GM18508 (cell line): ENCODE measurements around the gene NCOA3.
"Not testable (repeated sequence)": the region's sequence is repeated elsewhere in the genome, so short reads cannot be mapped to it uniquely, and the experiment has no call there.

Experiments
- ATAC-seq: cut with Tn5 transposase; IDR thresholded peaks from one replicate; pipeline ENCODE4 v1.9.1; 2021; ENCODE audit warnings: moderate number of reproducible peaks; ENCODE audit not compliant: insufficient read depth, unreplicated experiment

Gene NCOA3

GRCh38 chr20:47466704-47467459 is 34.8 kb upstream of the NCOA3 start:
- ATAC-seq = no peak

DNA sequence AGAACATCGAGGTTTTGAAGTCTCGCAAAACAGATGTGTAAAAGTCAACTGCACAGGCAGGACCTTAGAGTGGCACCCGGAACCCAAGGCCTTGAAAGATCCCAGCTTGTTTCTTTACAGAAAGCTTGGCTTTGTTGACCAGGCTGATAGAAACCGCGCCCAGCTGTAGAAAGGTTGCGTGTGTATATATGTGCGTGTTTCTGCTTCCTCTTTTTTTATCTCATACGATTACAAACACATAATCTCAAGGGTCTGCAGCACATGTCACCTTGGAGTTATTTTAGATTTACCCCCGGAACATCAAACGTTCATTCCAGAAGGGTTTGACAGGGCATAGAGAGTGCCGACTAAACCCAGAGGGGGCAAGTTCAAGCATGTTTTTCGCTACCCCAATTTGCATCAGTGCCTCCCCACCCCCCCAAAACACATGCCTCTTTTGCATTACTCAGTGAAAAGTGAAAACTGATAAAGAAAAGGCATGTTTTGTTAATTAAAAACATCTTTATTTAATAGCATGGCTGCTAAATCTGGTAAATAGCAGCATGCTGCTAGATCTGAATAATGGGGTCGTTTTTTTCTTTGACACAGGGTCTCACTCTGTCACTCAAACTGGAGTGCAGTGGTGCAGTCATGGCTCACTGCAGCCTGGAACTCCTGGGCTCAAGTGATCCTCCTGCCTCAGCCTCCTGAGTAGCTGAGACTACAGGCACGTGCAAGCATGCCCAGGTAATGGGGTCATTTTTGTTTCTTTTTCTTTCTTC is 33.2 kb upstream of the NCOA3 start:
- ATAC-seq = no peak

DNA sequence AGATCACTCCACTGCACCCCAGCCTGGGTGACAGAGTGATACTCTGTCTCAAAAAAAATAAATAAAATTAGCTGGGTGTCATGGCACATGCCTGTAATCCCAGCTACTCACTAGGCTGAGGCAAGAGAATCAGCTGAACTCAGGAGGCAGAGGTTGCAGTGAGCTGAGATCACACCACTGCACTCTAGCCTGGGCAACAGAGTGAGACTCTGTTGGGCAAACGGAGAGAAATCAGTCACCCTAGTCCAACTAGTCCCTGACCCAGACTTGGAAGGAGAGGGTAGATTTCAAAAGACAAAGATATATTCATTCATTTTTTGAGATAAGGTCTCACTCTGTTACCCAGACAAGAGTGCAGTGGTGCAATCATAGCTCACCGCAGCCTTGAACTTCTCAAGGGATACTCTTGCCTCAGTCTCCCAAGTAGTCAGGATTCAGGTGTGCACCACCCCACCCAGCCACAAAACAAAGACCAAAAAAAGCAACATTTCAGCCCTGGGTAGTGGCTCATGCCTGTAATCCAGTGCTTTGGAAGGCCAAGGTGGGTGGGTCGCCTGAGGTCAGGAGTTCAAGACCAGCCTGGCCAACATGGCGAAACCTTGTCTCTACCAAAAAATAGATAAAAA is 26.2 kb upstream of the NCOA3 start:
- ATAC-seq = no peak

DNA sequence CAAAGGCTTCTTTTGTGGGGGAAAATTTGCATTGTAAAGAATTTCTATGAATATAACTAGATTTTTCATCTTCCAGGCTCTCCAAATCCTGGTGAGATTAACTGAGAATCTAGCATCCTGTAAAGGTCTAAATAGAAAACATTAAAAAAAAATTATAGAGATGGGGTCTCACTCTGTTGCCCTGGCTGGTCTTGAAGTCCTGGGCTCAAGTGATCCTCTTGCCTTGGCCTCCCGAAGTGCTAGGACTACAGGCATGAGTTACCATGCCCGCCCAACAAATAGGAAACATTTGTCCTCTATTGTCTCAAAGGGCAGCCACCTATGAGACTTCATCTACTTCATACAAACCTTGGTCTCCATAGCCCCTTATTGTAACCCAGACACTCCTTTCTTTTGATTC is 25.2 kb upstream of the NCOA3 start:
- no peak for ATAC-seq

GRCh38 chr20:47479093-47479492 is 22.6 kb upstream of the NCOA3 start:
- no peak for ATAC-seq

- ATAC-seq = no peak
Observed at GRCh38 chr20:47479506-47479905, 22.2 kb upstream of the NCOA3 start.

DNA sequence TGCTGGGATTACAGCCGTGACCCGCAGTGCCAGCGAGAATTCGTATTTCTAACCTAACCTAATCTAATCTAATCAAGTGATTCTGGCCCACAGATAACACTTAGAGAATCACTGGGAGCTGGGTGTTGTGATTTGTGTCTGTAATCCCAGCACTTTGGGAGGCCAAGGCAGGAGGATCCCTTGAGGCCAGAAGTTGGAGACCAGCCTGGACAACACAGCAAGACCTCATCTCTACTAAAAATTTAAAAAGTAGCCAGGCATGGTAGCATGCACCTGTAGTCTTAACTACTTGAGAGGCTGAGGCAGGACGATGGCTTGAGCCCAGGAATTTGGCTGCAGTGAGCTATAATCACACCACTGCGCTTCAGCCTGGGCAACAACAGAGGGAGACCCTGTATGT is 21.4 kb upstream of the NCOA3 start:
- ATAC-seq = no peak

DNA sequence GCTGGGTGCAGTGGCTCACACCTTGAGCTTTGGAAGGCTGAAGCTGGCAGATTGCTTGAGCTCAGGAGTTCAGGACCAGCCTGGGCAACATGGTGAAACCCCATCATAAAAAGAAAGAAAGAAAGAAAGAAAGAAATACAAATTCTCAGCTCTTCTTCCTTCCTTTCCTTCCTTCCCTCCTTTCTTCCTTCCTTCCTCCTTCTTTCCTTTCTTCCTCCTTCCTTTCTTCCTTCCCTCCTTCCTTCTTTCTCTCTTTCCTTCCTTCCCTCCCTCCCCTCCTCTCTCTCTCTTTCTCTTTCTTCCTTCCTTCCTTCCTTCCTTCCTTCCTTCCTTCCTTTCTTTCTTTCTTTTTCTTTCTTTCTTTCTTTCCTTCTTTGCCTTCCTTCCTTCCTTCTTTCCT is 21.0 kb upstream of the NCOA3 start:
- ATAC-seq = no peak

DNA sequence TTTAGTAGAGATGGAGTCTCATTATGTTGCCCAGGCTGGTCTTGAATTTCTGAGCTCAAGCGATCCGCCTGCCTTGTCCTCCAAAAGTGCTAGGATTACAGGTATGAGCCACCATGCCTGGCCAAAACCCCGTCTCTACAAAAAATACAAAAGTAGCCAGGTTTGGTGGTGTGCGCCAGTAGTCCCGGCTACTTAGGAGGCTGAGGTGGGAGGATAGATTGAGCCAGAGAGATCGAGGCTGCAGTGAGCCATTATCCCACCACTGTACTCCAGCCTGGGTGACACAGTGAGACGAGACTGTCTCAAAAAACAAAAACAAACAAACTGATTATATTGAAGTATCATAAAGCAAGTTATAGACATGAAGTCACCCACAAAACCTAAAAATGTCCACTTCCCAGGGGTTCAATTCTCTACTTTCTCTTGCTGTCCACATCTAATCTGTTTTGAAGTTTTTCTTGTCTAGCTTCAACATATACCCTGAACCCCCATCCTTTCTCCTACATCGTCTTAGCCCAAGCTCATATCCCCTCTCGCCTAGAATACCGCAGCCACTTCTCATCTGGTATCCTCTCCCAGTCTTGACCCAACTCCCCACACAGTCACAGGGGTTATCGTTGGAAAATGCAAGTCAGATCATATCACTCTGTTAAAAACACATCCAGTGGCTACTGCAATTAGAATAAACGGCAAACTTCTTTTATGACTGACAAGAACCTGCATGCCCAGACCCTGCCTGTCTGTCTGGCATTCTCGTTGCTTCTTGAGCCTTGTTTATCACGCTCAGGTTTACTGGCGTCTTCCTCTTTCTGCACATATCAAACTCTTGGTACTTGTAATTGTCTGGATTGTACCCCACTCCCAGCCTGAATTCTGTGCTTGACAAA is 20.1 kb upstream of the NCOA3 start:
- ATAC-seq = no peak

DNA sequence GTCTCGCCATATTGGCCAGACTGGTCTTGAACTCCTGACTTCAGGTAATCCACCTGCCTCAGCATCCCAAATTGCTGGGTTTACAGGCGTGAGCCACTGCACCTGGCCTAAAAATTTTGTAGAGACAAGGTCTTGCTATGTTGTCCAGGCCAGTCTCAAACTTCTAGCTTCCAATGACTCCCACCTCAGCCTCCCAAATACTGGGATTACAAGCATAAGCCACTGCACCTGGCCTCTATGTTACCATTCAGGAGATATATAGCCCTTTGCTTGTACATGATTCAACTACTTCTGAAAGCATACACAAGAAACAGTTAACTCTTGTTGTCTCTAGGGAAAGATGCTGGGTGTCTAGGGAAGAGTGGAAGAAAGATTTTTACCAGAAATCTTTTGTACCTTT is 19.0 kb upstream of the NCOA3 start:
- no peak for ATAC-seq

GRCh38 chr20:47484303-47484702 is 17.4 kb upstream of the NCOA3 start:
- no peak for ATAC-seq

DNA sequence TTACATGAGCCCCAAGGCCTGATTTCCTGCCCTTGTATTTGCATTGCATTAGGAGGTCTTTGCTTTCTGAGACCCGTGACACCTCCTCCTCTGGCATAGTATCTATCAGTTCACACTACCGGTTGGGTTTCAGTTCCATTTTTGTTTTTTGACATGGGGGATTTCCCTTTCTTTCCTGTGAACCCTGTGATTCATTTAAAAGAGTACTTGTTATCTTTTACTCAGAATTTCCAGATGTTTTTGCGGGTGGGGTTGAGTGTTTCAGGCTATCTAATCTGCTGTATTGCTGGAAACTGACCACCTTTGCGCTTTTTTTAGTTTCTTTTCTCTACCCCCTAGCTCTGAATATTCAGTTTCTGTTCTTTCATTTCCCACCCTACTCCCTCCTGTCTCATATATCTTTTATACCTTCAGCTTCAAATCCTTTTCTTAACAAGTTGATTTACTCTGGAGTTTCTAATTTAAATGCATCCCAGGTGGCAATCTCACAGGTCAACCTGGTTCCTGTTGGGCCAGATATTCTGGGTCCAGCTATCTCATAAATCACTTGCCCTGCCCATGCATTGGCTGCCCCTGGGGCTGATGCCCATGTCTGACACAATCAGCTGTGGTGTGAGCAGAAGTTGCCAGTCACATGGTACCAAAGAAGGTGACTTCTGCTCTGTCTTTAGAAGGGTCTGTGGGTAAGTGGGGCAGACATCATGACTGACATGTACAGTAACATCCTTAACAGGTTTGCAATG is 14.3 kb upstream of the NCOA3 start:
- peak; percentile 41 for ATAC-seq

- ATAC-seq = no peak
Observed at GRCh38 chr20:47489448-47489872, 12.2 kb upstream of the NCOA3 start.

DNA sequence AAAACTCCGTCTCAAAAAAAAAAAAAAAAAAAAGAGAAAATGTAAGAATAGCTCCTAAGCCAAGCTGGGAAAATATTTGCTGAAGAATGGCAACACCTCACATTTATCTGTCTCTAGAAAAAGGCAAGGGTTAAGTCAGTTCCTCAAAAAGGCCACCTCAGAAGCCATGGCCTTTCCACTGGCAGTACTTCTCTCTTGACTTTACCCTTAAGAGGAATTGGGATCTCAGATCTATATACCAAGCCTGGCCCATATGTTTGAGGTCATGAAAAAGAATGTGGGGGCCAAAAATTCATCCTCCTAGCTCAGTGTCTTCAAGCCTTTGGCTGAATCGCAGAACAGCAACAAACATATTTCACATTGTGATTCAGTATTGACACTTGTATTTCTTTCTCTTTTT is 10.9 kb upstream of the NCOA3 start:
- no peak for ATAC-seq

DNA sequence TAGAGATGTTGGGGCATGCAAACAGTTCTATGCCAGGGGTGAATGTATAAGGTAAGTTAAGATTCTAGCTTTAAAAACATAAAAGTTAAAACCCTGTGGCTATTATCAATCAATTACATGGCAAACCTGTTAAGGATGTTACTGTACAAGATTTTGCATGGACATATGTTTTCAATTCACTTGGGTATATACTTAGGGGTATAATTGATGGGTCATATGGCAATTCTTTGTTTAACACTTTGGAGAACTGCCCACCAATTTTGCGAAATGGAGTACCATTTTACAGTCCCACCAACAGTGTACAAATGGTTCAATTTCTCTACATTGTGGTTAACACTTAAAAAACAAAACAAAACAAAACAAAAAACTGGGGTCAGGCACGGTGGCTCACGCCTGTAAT is 9.4 kb upstream of the NCOA3 start:
- no peak for ATAC-seq

- no peak for ATAC-seq
Observed at GRCh38 chr20:47493175-47493962, 8.3 kb upstream of the NCOA3 start.

DNA sequence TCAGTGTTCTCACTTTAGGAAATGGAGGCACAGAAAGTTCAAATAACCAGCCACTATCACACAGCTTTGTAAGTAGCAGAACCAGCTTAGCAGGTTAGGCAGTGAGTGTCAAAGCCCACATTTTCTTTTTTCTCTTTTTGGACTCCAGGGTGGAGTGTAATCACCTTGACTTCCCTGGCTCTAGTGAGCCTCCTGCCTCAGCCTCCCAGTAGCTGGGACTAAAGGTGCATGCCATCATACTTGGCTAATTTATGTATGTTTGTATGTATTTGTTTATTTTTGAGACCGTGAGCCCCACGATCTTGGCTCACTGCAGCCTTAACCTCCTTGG is 7.8 kb upstream of the NCOA3 start:
- no peak for ATAC-seq

GRCh38 chr20:47494606-47495005 is 7.1 kb upstream of the NCOA3 start:
- not testable (repeated sequence) for ATAC-seq

GRCh38 chr20:47496118-47496517 is 5.6 kb upstream of the NCOA3 start:
- ATAC-seq = no peak
